K562 (cell line): ENCODE data around the gene PEX5. TPM values are rescaled to one million over a fixed set of nuclear protein-coding genes. Genes with fewer than 3 reads are reported as not detected.

ENCODE experiments used
- ATAC-seq: fragments of 200-7000 bp; cut with Tn5 transposase; 3 replicates; pipeline ENCODE4 v1.9.1; 2020; ENCODE audit warnings: moderate library complexity
- BruUV-seq: library from RNA; stranded (reverse); fragments of 400-500 nt; replicated peaks from 2 replicates; lab custom pipeline; 2021; lab: Mats Ljungman, UMichigan
- CTCF ChIA-PET: fragments of 300-600 bp; formaldehyde crosslinking; extraction: SDS; loops from one replicate; lab custom pipeline; 2021; ENCODE audit warnings: low intra/inter-chr PET ratio; lab: Yijun Ruan, JAX
- POLR2A ChIA-PET: fragments of 300-600, 350-650 bp; sonication (Branson Sonifier 250); formaldehyde crosslinking; extraction: SDS; loops from one replicate; lab custom pipeline; 2021; ENCODE audit warnings: antibody characterized with exemption, inconsistent platforms; lab: Yijun Ruan, JAX
- DNase-seq, 4 experiments: peaks; one replicate each; pipeline versions ENCODE4 v3.0.0 to v3.0.0-alpha.2; 2011 to 2018; ENCODE audit warnings: low spot score in 3 of 4, mixed read lengths in 3 of 4; ENCODE audit errors: extremely low read depth in 1 of 4
- FAIRE-seq: peaks from 2 replicates; lab custom pipeline; 2011; peaks lifted over from hg19 to GRCh38; lab: Jason Lieb, UNC
- H2AFZ ChIP-seq: 2 replicates; pipeline ENCODE4 v1.6.0; 2011; ENCODE audit warnings: low read depth, low read length, control low read depth, inconsistent platforms
- H3K27ac ChIP-seq: fragments of 200-600 bp; 3 replicates; pipeline ENCODE4 v1.8.0; 2011; ENCODE audit warnings: low read depth, mild to moderate bottlenecking, control low read depth, inconsistent platforms, low read length, moderate library complexity, mixed read lengths; ENCODE audit errors: extremely low read depth
- H3K27me3 ChIP-seq, 2 experiments: fragments of 300-600 bp in 1 of 2; 2 replicates in 1 of 2; 3 replicates in 1 of 2; pipeline versions ENCODE4 v1.6.0 to v1.8.0; 2011; ENCODE audit warnings: inconsistent platforms in 2 of 2, low read length in 2 of 2, mild to moderate bottlenecking in 1 of 2, mixed read lengths in 1 of 2, moderate library complexity in 1 of 2; ENCODE audit not compliant: control insufficient read depth in 2 of 2, insufficient read depth in 2 of 2
- H3K36me3 ChIP-seq: fragments of 300-600 bp; 3 replicates; pipeline ENCODE4 v1.8.0; 2011; ENCODE audit warnings: mild to moderate bottlenecking, low read length, inconsistent platforms; ENCODE audit not compliant: control insufficient read depth, insufficient read depth
- H3K4me1 ChIP-seq, 2 experiments: fragments of 200-600 bp in 1 of 2; replicated peaks in 1 of 2; 2 replicates in 1 of 2; 3 replicates in 1 of 2; pipeline versions ENCODE4 v1.5.1 to v1.8.0; 2011; ENCODE audit warnings: inconsistent platforms in 2 of 2, low read length in 2 of 2, mild to moderate bottlenecking in 1 of 2, mixed read lengths in 1 of 2, moderate library complexity in 1 of 2; ENCODE audit not compliant: control insufficient read depth in 2 of 2, insufficient read depth in 2 of 2
- H3K4me2 ChIP-seq: 2 replicates; pipeline ENCODE4 v1.6.1; 2011; ENCODE audit warnings: low read length, control low read depth, inconsistent platforms, mixed read lengths; ENCODE audit not compliant: insufficient read depth
- H3K4me3 ChIP-seq: fragments of 200-600 bp; sonication (generic), shearing (Covaris generic); 2 replicates; pipeline ENCODE4 v1.5.1; 2016; ENCODE audit warnings: control low read depth, inconsistent platforms
- H3K79me2 ChIP-seq: fragments of 200-600 bp; 3 replicates; pipeline ENCODE4 v1.8.0; 2011; ENCODE audit warnings: low read length, inconsistent platforms; ENCODE audit not compliant: control insufficient read depth, insufficient read depth
- H3K9ac ChIP-seq, 2 experiments: 2 replicates each; pipeline versions ENCODE4 v1.6.0 to v1.6.1; 2011; ENCODE audit warnings: low read depth in 2 of 2, low read length in 2 of 2, control low read depth in 1 of 2, inconsistent platforms in 1 of 2, mild to moderate bottlenecking in 1 of 2, mixed read lengths in 1 of 2; ENCODE audit not compliant: insufficient read depth in 1 of 2
- H3K9me1 ChIP-seq: one replicate; pipeline ENCODE4 v1.6.0; 2011; ENCODE audit warnings: inconsistent platforms, mild to moderate bottlenecking, low read length, moderate library complexity; ENCODE audit not compliant: control insufficient read depth, insufficient read depth
- H3K9me3 ChIP-seq: replicated peaks from 2 replicates; pipeline ENCODE4 v1.5.1; 2011; ENCODE audit warnings: low read depth, low read length, inconsistent platforms; ENCODE audit not compliant: control insufficient read depth, insufficient read depth
- H4K20me1 ChIP-seq: replicated peaks from 2 replicates; pipeline ENCODE4 v1.6.1; 2011; ENCODE audit warnings: low read length, inconsistent platforms, mixed read lengths; ENCODE audit not compliant: control insufficient read depth, insufficient read depth
- ETS2 ChIP-seq: IDR thresholded peaks from 2 replicates; pipeline ENCODE4 v1.6.1; 2016; ENCODE audit warnings: borderline replicate concordance, missing genetic modification characterization, mild to moderate bottlenecking, moderate library complexity, missing compliant biosample characterization; ENCODE audit not compliant: poor library complexity, severe bottlenecking
- ZNF592 ChIP-seq: fragments of 450-650 bp; IDR thresholded peaks from 2 replicates; pipeline ENCODE4 v1.6.1; 2017; ENCODE audit warnings: antibody characterized with exemption, mild to moderate bottlenecking
- in situ Hi-C: fragments of 300-500 bp; cut with MboI; formaldehyde crosslinking; loops from 4 replicates; pipeline ENCODE4 v1.15.0; 2018; ENCODE audit warnings: inconsistent platforms, mixed read lengths
- intact Hi-C: fragments of 100-400 bp; cut with micrococcal nuclease; formaldehyde crosslinking; loops from 2 replicates; pipeline ENCODE4 v1.14.2; 2022
- polyA plus RNA-seq, 8 experiments: library from polyadenylated mRNA; depleted of rRNA in 4 of 8; stranded (reverse) in 5 of 8; unstranded in 3 of 8; fragments of >200 nt; fragmentation: Nextera tagmentation in 2 of 8; fragmentation: Illumina TruSeq in 1 of 8; extraction: Ambion mirVana in 2 of 8; extraction: Trizol in 1 of 8; gene quantifications; 2 replicates each; pipeline versions ENCODE4 v1.2.1 to v1.2.3, GENCODE V29; 2011 to 2014; ENCODE audit warnings: inconsistent platforms in 1 of 8, missing spikeins in 1 of 8
- total RNA-seq, 7 experiments: library from RNA; depleted of rRNA in 6 of 7; stranded (reverse); fragments of >200 nt in 6 of 7; fragmentation: Illumina TruSeq in 2 of 7; extraction: Trizol in 2 of 7; gene quantifications; 2 replicates each; pipeline versions ENCODE4 v1.2.1 to v1.2.3, GENCODE V29; 2011 to 2021; ENCODE audit warnings: low replicate concordance in 1 of 7
- TF ChIP-seq, protein P1 (sequence below): fragments of 450-650 bp; IDR thresholded peaks from 2 replicates; pipeline ENCODE4 v1.6.1; 2016; ENCODE audit warnings: antibody characterized with exemption

The PEX5 gene
- total and polyA plus RNA-seq, 9 of the 15 experiments (the other 6 are each of a cell fraction or from before 2014, with no cell fraction given), result 1.4 to 26.1 (median 14.0) TPM

DNA sequence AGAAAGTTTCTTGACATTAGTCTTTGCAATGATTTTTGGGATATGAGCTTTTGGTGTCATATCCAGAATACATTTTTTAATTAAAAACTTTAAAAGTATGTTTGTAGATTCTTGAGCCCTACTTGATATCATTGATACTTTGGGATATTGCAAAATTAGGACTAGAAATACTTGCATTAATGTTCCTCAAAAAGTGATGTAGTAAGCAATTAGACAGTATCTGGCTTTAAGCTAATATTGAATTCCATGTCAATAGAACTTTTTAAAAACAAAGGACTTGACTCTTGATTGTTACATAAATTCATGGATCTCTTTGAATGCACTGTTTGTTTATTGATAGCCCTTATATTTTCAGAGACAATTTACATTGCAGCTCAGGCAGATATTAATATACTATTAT, 15.6 kb downstream of the PEX5 start:
- DNase-seq, result no peak
- H3K27ac ChIP-seq, result no peak overlapping the region
- H3K4me1 ChIP-seq, result no peaks in the 10 kb centered on the region
- no peak for FAIRE-seq
- POLR2A ChIA-PET, result interaction anchor here (0.5 kb wide), 1 partner anchor 290 kb away, joined by 3 read pairs; no protein-coding TSS in a partner anchor
- no peak for ATAC-seq
- H4K20me1 ChIP-seq, result no peaks in the 10 kb centered on the region
- H3K9me1 ChIP-seq, result no peaks in the 10 kb centered on the region
- no peaks in the 10 kb centered on the region for H3K27me3 ChIP-seq
- H3K36me3 ChIP-seq, result peaks cover 79% of the 10 kb centered on the region
- H3K4me3 ChIP-seq, result no peak overlapping the region
- in situ Hi-C loops, result no loop called here
- no peaks in the 10 kb centered on the region for H3K79me2 ChIP-seq
- no peak overlapping the region for H3K4me2 ChIP-seq
- TF ChIP-seq ZNF592, result no peak
- TF ChIP-seq, protein P1, sequence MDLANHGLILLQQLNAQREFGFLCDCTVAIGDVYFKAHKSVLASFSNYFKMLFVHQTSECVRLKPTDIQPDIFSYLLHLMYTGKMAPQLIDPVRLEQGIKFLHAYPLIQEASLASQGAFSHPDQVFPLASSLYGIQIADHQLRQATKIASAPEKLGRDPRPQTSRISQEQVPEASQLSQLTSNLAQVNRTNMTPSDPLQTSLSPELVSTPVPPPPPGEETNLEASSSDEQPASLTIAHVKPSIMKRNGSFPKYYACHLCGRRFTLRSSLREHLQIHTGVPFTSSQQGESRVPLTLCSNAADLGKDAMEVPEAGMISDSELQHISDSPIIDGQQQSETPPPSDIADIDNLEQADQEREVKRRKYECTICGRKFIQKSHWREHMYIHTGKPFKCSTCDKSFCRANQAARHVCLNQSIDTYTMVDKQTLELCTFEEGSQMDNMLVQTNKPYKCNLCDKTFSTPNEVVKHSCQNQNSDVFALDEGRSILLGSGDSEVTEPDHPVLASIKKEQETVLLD, result no peak
- TF ChIP-seq ETS2 (tag), result no peak
- no peak overlapping the region for H3K9ac ChIP-seq
- H3K9me3 ChIP-seq, result no peaks in the 10 kb centered on the region
- intact Hi-C loops, result no loop called here
- no TSS peak for BruUV-seq
- CTCF ChIA-PET, result no interaction called here
- H2AFZ ChIP-seq, result no peak overlapping the region
